NOMO-1 treated with DMSO at 0.1 percent for 48 hours (cell line): ENCODE results near the gene RMC1.
"Not testable (repeated sequence)": the region's sequence is repeated elsewhere in the genome, so short reads cannot be mapped to it uniquely, and the experiment has no call there.

ENCODE experiments used
- DNase-seq: peaks from one replicate; lab custom pipeline; 2025; ENCODE audit not compliant: unreplicated experiment; lab: John Stamatoyannopoulos, UW

Gene RMC1

GRCh38 chr18:23503038-23503962 lies at the start of gene RMC1:
TSS of gene RMC1 (plus strand) at chr18:23503511. CDS start at chr18:23503619, 108 bp downstream.
- DNase-seq, result peak; percentile 76

- peak; percentile 15 for DNase-seq
Measured at GRCh38 chr18:23453680-23454058, 49.6 kb upstream of the RMC1 start.

- DNase-seq, result no peak
Measured at GRCh38 chr18:23456835-23457234, 46.5 kb upstream of the RMC1 start.

GRCh38 chr18:23458830-23459529 lies 44.3 kb upstream of the RMC1 start:
- DNase-seq, result no peak

- no peak for DNase-seq
Measured at GRCh38 chr18:23459530-23459921, 43.8 kb upstream of the RMC1 start.

GRCh38 chr18:23460285-23461273 lies 42.7 kb upstream of the RMC1 start:
- no peak for DNase-seq

GRCh38 chr18:23462876-23463275 lies 40.4 kb upstream of the RMC1 start:
- DNase-seq, result no peak

- DNase-seq, result no peak
Measured at GRCh38 chr18:23468753-23469459, 34.4 kb upstream of the RMC1 start.

GRCh38 chr18:23470620-23471387 lies 32.5 kb upstream of the RMC1 start:
- DNase-seq, result no peak

- no peak for DNase-seq
Measured at GRCh38 chr18:23471486-23471885, 31.8 kb upstream of the RMC1 start.

GRCh38 chr18:23479829-23480505 lies 23.3 kb upstream of the RMC1 start:
- DNase-seq, result peak; percentile 92

- no peak for DNase-seq
Measured at GRCh38 chr18:23484561-23485182, 18.6 kb upstream of the RMC1 start.

- DNase-seq, result no peak
Measured at GRCh38 chr18:23485386-23485785, 17.9 kb upstream of the RMC1 start.

GRCh38 chr18:23487738-23488570 lies 15.4 kb upstream of the RMC1 start:
- peak; percentile 33 for DNase-seq

GRCh38 chr18:23489586-23489985 lies 13.7 kb upstream of the RMC1 start:
- not testable (repeated sequence) for DNase-seq

- no peak for DNase-seq
Measured at GRCh38 chr18:23493654-23494053, 9.7 kb upstream of the RMC1 start.

GRCh38 chr18:23494992-23495391 lies 8.3 kb upstream of the RMC1 start:
- DNase-seq, result no peak
